GM18868 (cell line): ENCODE results near the gene OR4K1.
"Not testable (repeated sequence)": the region's sequence is repeated elsewhere in the genome, so short reads cannot be mapped to it uniquely, and the experiment has no call there.

Source experiments
- ATAC-seq: cut with Tn5 transposase; IDR thresholded peaks from one replicate; pipeline ENCODE4 v1.9.1; 2021; ENCODE audit warnings: mild to moderate bottlenecking, moderate library complexity; ENCODE audit not compliant: unreplicated experiment

The OR4K1 gene

GRCh38 chr14:19930617-19931016, at the start of gene OR4K1:
OR4K1 (plus strand) TSS chr14:19930917; CDS start chr14:19935667, 4,750 bp downstream.
- ATAC-seq, result no peak

GRCh38 chr14:19895282-19895681, 35.4 kb upstream of the OR4K1 start:
- ATAC-seq, result no peak

GRCh38 chr14:19900999-19901398, 29.7 kb upstream of the OR4K1 start:
- no peak for ATAC-seq

GRCh38 chr14:19902409-19902808, 28.3 kb upstream of the OR4K1 start:
- ATAC-seq, result no peak

- ATAC-seq, result no peak
These were observed 24.1 kb upstream of the OR4K1 start for GRCh38 chr14:19906665-19907064.

- no peak for ATAC-seq
These were observed 19.6 kb upstream of the OR4K1 start for GRCh38 chr14:19911114-19911513.

- ATAC-seq, result no peak
These were observed 13.5 kb upstream of the OR4K1 start for GRCh38 chr14:19917243-19917642.

GRCh38 chr14:19917955-19918518, 12.7 kb upstream of the OR4K1 start:
- ATAC-seq, result no peak

GRCh38 chr14:19918553-19919264, 12.0 kb upstream of the OR4K1 start:
- ATAC-seq, result no peak

GRCh38 chr14:19920021-19920657, 10.6 kb upstream of the OR4K1 start, which contains the start of gene OR4K5:
OR4K5 (plus strand) TSS chr14:19920607; CDS start chr14:19920607, 0 bp downstream.
- no peak for ATAC-seq

GRCh38 chr14:19941668-19942067, 11.0 kb downstream of the OR4K1 start:
- no peak for ATAC-seq

- ATAC-seq, result no peak
These were observed 16.8 kb downstream of the OR4K1 start for GRCh38 chr14:19947413-19948090.

GRCh38 chr14:19949218-19949617, 18.5 kb downstream of the OR4K1 start:
- no peak for ATAC-seq

GRCh38 chr14:19969735-19970134, 39.0 kb downstream of the OR4K1 start:
- not testable (repeated sequence) for ATAC-seq

GRCh38 chr14:19974844-19975243, 44.1 kb downstream of the OR4K1 start:
- no peak for ATAC-seq

- ATAC-seq, result no peak
These were observed 44.6 kb downstream of the OR4K1 start, which contains the start of gene OR4K15 for GRCh38 chr14:19975291-19975690. OR4K15 (plus strand) TSS chr14:19975591; CDS start chr14:19975591, 0 bp downstream.
